Lower leg skin (tissue), 4 donors: Measurements from ENCODE around the gene IGSF1. TPM values are rescaled to one million over a fixed set of nuclear protein-coding genes. Genes with fewer than 3 reads are reported as not detected.

Experiments
- DNase-seq, 2 donors: peaks; one replicate each; pipeline ENCODE4 v3.0.0-alpha.2; 2019; ENCODE audit warnings: low spot score in 2 of 2
- H3K4me3 ChIP-seq: fragments of 200-600 bp; sonication (generic); 2 replicates; pipeline ENCODE4 v1.5.1; 2017; ENCODE audit warnings: mild to moderate bottlenecking, low read depth; ENCODE audit not compliant: poor library complexity, severe bottlenecking
- POLR2A ChIP-seq, 2 donors: fragments of 450-650 bp; IDR thresholded peaks; one replicate each; pipeline ENCODE4 v1.6.1; 2016 to 2017; ENCODE audit warnings: antibody characterized with exemption in 2 of 2, mild to moderate bottlenecking in 1 of 2, moderate library complexity in 1 of 2
- WGBS, 2 donors: methylation state at CpG; one replicate each; pipeline ENCODE4 v1.1.5; 2018; 5-methylcytosine and 5-hydroxymethylcytosine counted together
- intact Hi-C: fragments of 100-400 bp; cut with DNase I; formaldehyde crosslinking; loops from one replicate; pipeline ENCODE4 v1.15.0; 2023; ENCODE audit warnings: low total_unique reads
- total RNA-seq, 4 donors: library from RNA; depleted of rRNA; stranded (reverse); fragments of >200 nt; gene quantifications; one replicate each; pipeline ENCODE4 v1.1.0, GENCODE V29; 2016
- TF ChIP-seq, protein P1 (sequence below), 3 donors: fragments of 450-650 bp; IDR thresholded peaks; one replicate each; pipeline ENCODE4 v1.5.1; 2016; ENCODE audit warnings: antibody characterized with exemption in 3 of 3, mild to moderate bottlenecking in 3 of 3, moderate library complexity in 2 of 3

Gene IGSF1
- total RNA-seq, 4 donors from 2014 or later: 0.17 to 0.71 TPM; not detected in 2

- intact Hi-C loops: no loop called here
- no peak overlapping the region for H3K4me3 ChIP-seq
- no peak for TF ChIP-seq POLR2A (IDR thresholded peaks at IDR 0.05)
- TF ChIP-seq, protein P1, sequence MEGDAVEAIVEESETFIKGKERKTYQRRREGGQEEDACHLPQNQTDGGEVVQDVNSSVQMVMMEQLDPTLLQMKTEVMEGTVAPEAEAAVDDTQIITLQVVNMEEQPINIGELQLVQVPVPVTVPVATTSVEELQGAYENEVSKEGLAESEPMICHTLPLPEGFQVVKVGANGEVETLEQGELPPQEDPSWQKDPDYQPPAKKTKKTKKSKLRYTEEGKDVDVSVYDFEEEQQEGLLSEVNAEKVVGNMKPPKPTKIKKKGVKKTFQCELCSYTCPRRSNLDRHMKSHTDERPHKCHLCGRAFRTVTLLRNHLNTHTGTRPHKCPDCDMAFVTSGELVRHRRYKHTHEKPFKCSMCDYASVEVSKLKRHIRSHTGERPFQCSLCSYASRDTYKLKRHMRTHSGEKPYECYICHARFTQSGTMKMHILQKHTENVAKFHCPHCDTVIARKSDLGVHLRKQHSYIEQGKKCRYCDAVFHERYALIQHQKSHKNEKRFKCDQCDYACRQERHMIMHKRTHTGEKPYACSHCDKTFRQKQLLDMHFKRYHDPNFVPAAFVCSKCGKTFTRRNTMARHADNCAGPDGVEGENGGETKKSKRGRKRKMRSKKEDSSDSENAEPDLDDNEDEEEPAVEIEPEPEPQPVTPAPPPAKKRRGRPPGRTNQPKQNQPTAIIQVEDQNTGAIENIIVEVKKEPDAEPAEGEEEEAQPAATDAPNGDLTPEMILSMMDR (IDR thresholded peaks at IDR 0.05): no peak
- 0 to 37% methylated on average over 1 of the region's 1 CpG for WGBS, 2 donors
- no peak for DNase-seq
These were observed 19.0 kb downstream of the IGSF1 start for GRCh38 chrX:131270080-131270479.

GRCh38 chrX:131264665-131265064 is 24.4 kb downstream of the IGSF1 start:
- DNase-seq: no peak
- intact Hi-C loops: no loop called here
- no peak overlapping the region for H3K4me3 ChIP-seq
- 75 to 79% methylated on average over 6 to 7 of the region's 7 CpGs for WGBS, 2 donors
- no peak for TF ChIP-seq POLR2A (IDR thresholded peaks at IDR 0.05)
- TF ChIP-seq, protein P1 (IDR thresholded peaks at IDR 0.05): no peak

- intact Hi-C loops: no loop called here
- TF ChIP-seq, protein P1 (IDR thresholded peaks at IDR 0.05): no peak
- no peak for TF ChIP-seq POLR2A (IDR thresholded peaks at IDR 0.05)
- no peak for DNase-seq
- 49 to 63% methylated on average over 2 of the region's 2 CpGs for WGBS, 2 donors
- H3K4me3 ChIP-seq: no peak overlapping the region
These were observed 25.1 kb downstream of the IGSF1 start for GRCh38 chrX:131264053-131264452.

DNA sequence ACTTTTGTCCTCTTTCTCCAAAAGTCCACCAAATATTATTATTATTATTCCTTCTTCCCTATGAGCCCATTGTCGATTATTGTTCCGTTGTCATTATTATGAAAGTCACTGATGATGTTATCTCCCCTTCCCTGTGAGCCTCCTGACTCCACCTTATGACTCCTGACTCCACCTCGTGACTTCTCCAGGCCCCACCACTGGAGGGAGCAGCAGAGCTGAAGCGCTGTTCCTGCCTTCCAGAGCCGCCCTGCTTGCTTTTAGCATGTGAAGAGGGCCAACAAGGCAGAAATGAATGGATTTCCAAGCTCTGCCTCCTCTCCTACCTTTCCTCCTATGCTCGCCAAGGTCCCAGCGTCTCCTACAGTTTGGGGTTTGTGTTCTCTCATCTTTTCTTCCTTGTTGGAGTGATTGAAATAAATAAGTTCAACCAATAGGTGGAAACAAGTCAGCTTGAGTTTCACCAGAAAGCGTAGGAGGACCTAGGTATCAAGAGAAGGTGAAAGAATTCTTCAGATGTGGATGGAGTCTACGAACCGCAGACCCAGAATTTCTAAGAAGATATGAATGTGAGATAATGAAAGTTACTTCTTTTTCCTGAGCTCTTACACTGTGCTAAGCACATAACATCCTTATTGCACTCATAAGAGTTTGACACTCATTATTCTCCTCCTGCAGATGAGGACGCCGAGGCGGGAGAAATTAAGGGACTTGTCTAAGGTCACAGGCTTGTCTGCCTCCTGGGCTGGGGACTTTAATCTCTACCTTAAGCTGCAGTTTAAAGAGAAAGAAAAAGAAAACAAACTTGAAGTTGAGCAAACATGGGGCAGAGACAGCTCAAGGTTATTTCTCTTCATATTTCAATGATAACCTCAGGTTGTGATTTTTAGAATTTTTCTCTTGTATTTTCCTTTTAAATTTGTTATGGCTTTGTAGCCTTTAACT is 26.1 kb downstream of the IGSF1 start:
- intact Hi-C loops: no loop called here
- TF ChIP-seq, protein P1 (IDR thresholded peaks at IDR 0.05): no peak
- TF ChIP-seq POLR2A (IDR thresholded peaks at IDR 0.05): no peak
- no peak overlapping the region for H3K4me3 ChIP-seq
- DNase-seq: no peak
- 65 to 81% methylated on average over 13 of the region's 13 CpGs for WGBS, 2 donors

DNA sequence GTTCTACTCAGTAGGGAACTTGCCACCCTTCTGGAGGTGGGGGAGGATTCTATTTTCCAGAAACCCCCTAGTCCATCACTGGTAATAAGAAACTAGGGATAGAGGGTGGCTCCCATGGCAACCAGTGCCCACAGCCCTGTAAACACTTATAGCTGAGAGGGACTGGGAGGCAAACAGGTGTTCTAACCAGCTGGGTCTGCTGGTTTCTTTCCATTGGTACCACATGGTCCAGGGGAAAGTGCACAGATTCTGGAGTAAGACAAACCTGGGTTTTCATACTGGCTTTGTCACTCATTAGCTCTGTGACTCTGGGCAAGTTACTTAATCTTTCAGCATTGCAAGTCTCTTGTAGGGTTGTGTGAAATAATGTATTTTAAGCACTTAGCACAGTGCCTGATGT is 26.9 kb downstream of the IGSF1 start:
- intact Hi-C loops: no loop called here
- TF ChIP-seq, protein P1 (IDR thresholded peaks at IDR 0.05): no peak
- TF ChIP-seq POLR2A (IDR thresholded peaks at IDR 0.05): no peak
- H3K4me3 ChIP-seq: no peak overlapping the region
- DNase-seq: no peak
